HG02981 (cell line): ENCODE measurements around the gene ZNF710.
"Not testable (repeated sequence)": the region's sequence is repeated elsewhere in the genome, so short reads cannot be mapped to it uniquely, and the experiment has no call there.

Source experiments
- ATAC-seq: cut with Tn5 transposase; IDR thresholded peaks from one replicate; pipeline ENCODE4 v1.9.1; 2021; ENCODE audit warnings: mild to moderate bottlenecking, moderate library complexity; ENCODE audit not compliant: unreplicated experiment

Gene ZNF710

GRCh38 chr15:90001062-90001682 lies at the start of gene ZNF710:
TSS of gene ZNF710 (plus strand) at chr15:90001324. CDS start at chr15:90067138, 65,814 bp downstream.
- peak; percentile 16 for ATAC-seq

GRCh38 chr15:89954541-89954940 lies 46.6 kb upstream of the ZNF710 start:
- no peak for ATAC-seq

- ATAC-seq = not testable (repeated sequence)
Observed at GRCh38 chr15:89955449-89955998, 45.6 kb upstream of the ZNF710 start.

GRCh38 chr15:89958107-89958805 lies 42.9 kb upstream of the ZNF710 start:
- no peak for ATAC-seq

- ATAC-seq = no peak
Observed at GRCh38 chr15:89963301-89964231, 37.6 kb upstream of the ZNF710 start.

- no peak for ATAC-seq
Observed at GRCh38 chr15:89964232-89964954, 36.7 kb upstream of the ZNF710 start.

- ATAC-seq = no peak
Observed at GRCh38 chr15:89967881-89968280, 33.2 kb upstream of the ZNF710 start.

- ATAC-seq = peak; percentile 82
Observed at GRCh38 chr15:89971592-89971997, 29.5 kb upstream of the ZNF710 start.

- no peak for ATAC-seq
Observed at GRCh38 chr15:89972085-89972484, 29.0 kb upstream of the ZNF710 start.

GRCh38 chr15:89975482-89976245 lies 25.5 kb upstream of the ZNF710 start:
- ATAC-seq = no peak

GRCh38 chr15:89976246-89976600 lies 24.9 kb upstream of the ZNF710 start:
- no peak for ATAC-seq

- not testable (repeated sequence) for ATAC-seq
Observed at GRCh38 chr15:89977836-89978235, 23.3 kb upstream of the ZNF710 start.

GRCh38 chr15:89978914-89979313 lies 22.2 kb upstream of the ZNF710 start:
- no peak for ATAC-seq

GRCh38 chr15:89980896-89981295 lies 20.2 kb upstream of the ZNF710 start:
- ATAC-seq = no peak

GRCh38 chr15:89982315-89983055 lies 18.6 kb upstream of the ZNF710 start:
- ATAC-seq = no peak

- ATAC-seq = no peak
Observed at GRCh38 chr15:89984001-89984400, 17.1 kb upstream of the ZNF710 start.

GRCh38 chr15:89984421-89985010 lies 16.6 kb upstream of the ZNF710 start:
- no peak for ATAC-seq

- ATAC-seq = no peak
Observed at GRCh38 chr15:89985111-89985510, 16.0 kb upstream of the ZNF710 start.

GRCh38 chr15:89991312-89991711 lies 9.8 kb upstream of the ZNF710 start:
- no peak for ATAC-seq
